Measurements from ENCODE around the gene ATP8B4.

The ATP8B4 gene

DNA sequence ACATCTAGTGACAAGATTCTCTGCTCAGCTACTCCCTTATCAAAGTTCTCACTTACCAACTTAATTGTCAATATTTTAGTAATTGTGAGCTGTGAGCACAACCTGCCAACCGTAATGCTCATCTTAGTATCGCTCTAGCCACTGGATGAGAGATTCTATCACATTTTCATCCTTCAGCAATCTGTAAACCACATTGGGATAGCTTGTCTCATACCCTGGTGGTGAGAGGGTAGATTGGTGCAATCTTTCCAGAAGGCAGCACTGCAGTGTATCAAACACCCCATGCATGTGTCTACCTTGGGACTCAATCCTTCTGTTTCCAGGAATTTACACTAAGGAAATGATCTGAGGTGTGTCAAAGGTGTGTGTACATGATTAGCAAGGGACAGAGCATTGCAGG is 18.9 kb upstream of the ATP8B4 start:
- Histone ChIP-seq H3K36me3 (ENCODE audit: insufficient read depth, low read length) (no peaks in the 10 kb centered on the region), H3K9me2 (replicated peaks; ENCODE audit: low read depth, low read length) (no peaks in the 10 kb centered on the region), H3K9me3 (ENCODE audit: insufficient read depth, low read depth, low read length) (no peaks in the 10 kb centered on the region), H3K4me1 (ENCODE audit: insufficient read depth, low read length, poor library complexity, severe bottlenecking) (no peaks in the 10 kb centered on the region), H3K9ac (ENCODE audit: low read depth, low read length, poor library complexity, severe bottlenecking) (no peak overlapping the region), H3F3A (ENCODE audit: low read depth) (no peaks in the 10 kb centered on the region), H3K4me2 (ENCODE audit: low read depth, low read length, poor library complexity, severe bottlenecking) (no peak overlapping the region), H3K79me2 (ENCODE audit: insufficient read depth, low read length) (no peaks in the 10 kb centered on the region), H4K20me1 (ENCODE audit: insufficient read depth, low read length, poor library complexity, severe bottlenecking) (no peaks in the 10 kb centered on the region), H3K27me3 (ENCODE audit: insufficient read depth, low read length, poor library complexity, severe bottlenecking) (no peaks in the 10 kb centered on the region), H3K4me3 (ENCODE audit: low read length, poor library complexity, severe bottlenecking) (no peak overlapping the region), H2AFZ (ENCODE audit: low read length) (no peak overlapping the region)
- TF ChIP-seq, protein P1, sequence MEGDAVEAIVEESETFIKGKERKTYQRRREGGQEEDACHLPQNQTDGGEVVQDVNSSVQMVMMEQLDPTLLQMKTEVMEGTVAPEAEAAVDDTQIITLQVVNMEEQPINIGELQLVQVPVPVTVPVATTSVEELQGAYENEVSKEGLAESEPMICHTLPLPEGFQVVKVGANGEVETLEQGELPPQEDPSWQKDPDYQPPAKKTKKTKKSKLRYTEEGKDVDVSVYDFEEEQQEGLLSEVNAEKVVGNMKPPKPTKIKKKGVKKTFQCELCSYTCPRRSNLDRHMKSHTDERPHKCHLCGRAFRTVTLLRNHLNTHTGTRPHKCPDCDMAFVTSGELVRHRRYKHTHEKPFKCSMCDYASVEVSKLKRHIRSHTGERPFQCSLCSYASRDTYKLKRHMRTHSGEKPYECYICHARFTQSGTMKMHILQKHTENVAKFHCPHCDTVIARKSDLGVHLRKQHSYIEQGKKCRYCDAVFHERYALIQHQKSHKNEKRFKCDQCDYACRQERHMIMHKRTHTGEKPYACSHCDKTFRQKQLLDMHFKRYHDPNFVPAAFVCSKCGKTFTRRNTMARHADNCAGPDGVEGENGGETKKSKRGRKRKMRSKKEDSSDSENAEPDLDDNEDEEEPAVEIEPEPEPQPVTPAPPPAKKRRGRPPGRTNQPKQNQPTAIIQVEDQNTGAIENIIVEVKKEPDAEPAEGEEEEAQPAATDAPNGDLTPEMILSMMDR (conservative IDR thresholded peaks at IDR 0.05; ENCODE audit: low read length), result no peak
- no peak for TF ChIP-seq EZH2phosphoT487 (IDR thresholded peaks at IDR 0.05; ENCODE audit: borderline replicate concordance)

DNA sequence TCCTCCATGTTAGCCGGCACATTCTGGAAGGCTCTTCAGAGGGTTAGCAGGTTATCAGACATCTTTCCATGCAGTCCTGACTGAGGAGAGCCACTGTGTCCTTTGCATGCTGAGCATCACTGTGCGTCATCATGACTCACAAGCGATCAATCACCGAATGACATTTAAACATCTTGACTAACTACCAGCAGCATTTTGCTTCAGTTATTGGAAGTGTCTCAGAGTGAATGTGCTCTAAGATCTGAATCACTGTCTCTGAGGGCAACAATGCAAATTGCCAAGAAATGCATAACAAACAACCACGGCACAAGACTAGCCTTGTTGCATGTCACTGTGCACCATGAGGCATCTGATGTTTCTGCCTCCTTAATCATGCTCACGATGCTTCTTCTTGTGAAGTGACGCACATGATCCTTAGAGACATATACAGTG is 18.3 kb upstream of the ATP8B4 start:
- Histone ChIP-seq H3K4me3 (ENCODE audit: low read length, poor library complexity, severe bottlenecking) (no peak overlapping the region), H2AFZ (ENCODE audit: low read length) (no peak overlapping the region), H3K36me3 (ENCODE audit: insufficient read depth, low read length) (no peaks in the 10 kb centered on the region), H3K79me2 (ENCODE audit: insufficient read depth, low read length) (no peaks in the 10 kb centered on the region), H3K9me2 (replicated peaks; ENCODE audit: low read depth, low read length) (no peaks in the 10 kb centered on the region), H3K9me3 (ENCODE audit: insufficient read depth, low read depth, low read length) (no peaks in the 10 kb centered on the region), H3F3A (ENCODE audit: low read depth) (no peaks in the 10 kb centered on the region), H3K4me1 (ENCODE audit: insufficient read depth, low read length, poor library complexity, severe bottlenecking) (no peaks in the 10 kb centered on the region), H3K9ac (ENCODE audit: low read depth, low read length, poor library complexity, severe bottlenecking) (no peak overlapping the region), H4K20me1 (ENCODE audit: insufficient read depth, low read length, poor library complexity, severe bottlenecking) (no peaks in the 10 kb centered on the region), H3K4me2 (ENCODE audit: low read depth, low read length, poor library complexity, severe bottlenecking) (no peak overlapping the region), H3K27me3 (ENCODE audit: insufficient read depth, low read length, poor library complexity, severe bottlenecking) (no peaks in the 10 kb centered on the region)
- TF ChIP-seq, protein P1 (conservative IDR thresholded peaks at IDR 0.05; ENCODE audit: low read length), result no peak
- no peak for TF ChIP-seq EZH2phosphoT487 (IDR thresholded peaks at IDR 0.05; ENCODE audit: borderline replicate concordance)

DNA sequence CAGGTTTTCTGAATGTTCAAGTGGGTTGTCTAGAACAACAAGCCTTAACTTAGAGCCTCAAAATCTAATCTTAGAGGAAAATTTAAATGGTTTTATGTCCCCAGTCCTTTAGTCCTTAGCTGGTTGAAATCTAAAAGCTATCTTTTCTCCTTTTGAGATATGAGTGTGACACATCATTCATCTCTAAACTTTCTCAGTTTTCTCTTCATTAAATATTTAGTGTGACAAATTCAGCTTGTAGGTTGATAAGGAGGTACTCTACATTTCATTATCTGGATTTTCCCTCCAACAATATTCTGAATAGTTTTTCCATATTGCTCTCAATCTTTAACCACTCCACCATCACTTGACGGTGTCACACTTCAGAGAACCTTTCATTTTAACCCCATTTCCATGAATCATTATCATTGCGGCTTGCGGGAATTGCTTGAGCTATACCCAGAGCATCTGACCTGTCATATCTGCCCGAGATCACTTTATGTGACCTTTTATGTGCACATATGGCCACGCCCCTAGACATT is 16.1 kb upstream of the ATP8B4 start:
- H3K36me3 ChIP-seq (ENCODE audit: insufficient read depth, low read length), result no peaks in the 10 kb centered on the region
- H3K4me2 ChIP-seq (ENCODE audit: low read depth, low read length, poor library complexity, severe bottlenecking), result no peak overlapping the region
- H4K20me1 ChIP-seq (ENCODE audit: insufficient read depth, low read length, poor library complexity, severe bottlenecking), result no peaks in the 10 kb centered on the region
- H3K27me3 ChIP-seq (ENCODE audit: insufficient read depth, low read length, poor library complexity, severe bottlenecking), result no peaks in the 10 kb centered on the region
- no peaks in the 10 kb centered on the region for H3K79me2 ChIP-seq (ENCODE audit: insufficient read depth, low read length)
- H3K4me3 ChIP-seq (ENCODE audit: low read length, poor library complexity, severe bottlenecking), result no peak overlapping the region
- H3K9me3 ChIP-seq (ENCODE audit: insufficient read depth, low read depth, low read length), result no peaks in the 10 kb centered on the region
- H3F3A ChIP-seq (ENCODE audit: low read depth), result no peaks in the 10 kb centered on the region
- H3K9ac ChIP-seq (ENCODE audit: low read depth, low read length, poor library complexity, severe bottlenecking), result no peak overlapping the region
- no peak overlapping the region for H2AFZ ChIP-seq (ENCODE audit: low read length)
- TF ChIP-seq, protein P1 (conservative IDR thresholded peaks at IDR 0.05; ENCODE audit: low read length), result no peak
- TF ChIP-seq EZH2phosphoT487 (IDR thresholded peaks at IDR 0.05; ENCODE audit: borderline replicate concordance), result no peak
- no peaks in the 10 kb centered on the region for H3K4me1 ChIP-seq (ENCODE audit: insufficient read depth, low read length, poor library complexity, severe bottlenecking)
- H3K9me2 ChIP-seq (replicated peaks; ENCODE audit: low read depth, low read length), result no peaks in the 10 kb centered on the region

All from Loucy (cell line).